Iris pigment epithelial cell (primary cell): ENCODE data around the gene HS6ST2.

Experiments
- DNase-seq: peaks from one replicate; pipeline ENCODE4 v3.0.0-alpha.2; 2011; ENCODE audit warnings: low read depth

HS6ST2 gene

GRCh38 chrX:132615391-132616131 is 342.9 kb downstream of the HS6ST2 start:
- DNase-seq = peak; percentile 39

- no peak for DNase-seq
These were observed 344.1 kb downstream of the HS6ST2 start for GRCh38 chrX:132614297-132614696.

- no peak for DNase-seq
These were observed 344.6 kb downstream of the HS6ST2 start for GRCh38 chrX:132613801-132614200.

GRCh38 chrX:132612821-132613564 is 345.4 kb downstream of the HS6ST2 start:
- peak; percentile 34 for DNase-seq

GRCh38 chrX:132610536-132610935 is 347.9 kb downstream of the HS6ST2 start:
- no peak for DNase-seq

GRCh38 chrX:132609362-132609848 is 349.0 kb downstream of the HS6ST2 start:
- DNase-seq = no peak

GRCh38 chrX:132603700-132604286 is 354.6 kb downstream of the HS6ST2 start:
- DNase-seq = no peak

GRCh38 chrX:132602701-132603100 is 355.7 kb downstream of the HS6ST2 start:
- DNase-seq = no peak

- DNase-seq = no peak
These were observed 363.4 kb downstream of the HS6ST2 start for GRCh38 chrX:132594999-132595398.

- DNase-seq = no peak
These were observed 364.3 kb downstream of the HS6ST2 start for GRCh38 chrX:132594129-132594528.

- DNase-seq = no peak
These were observed 365.5 kb downstream of the HS6ST2 start for GRCh38 chrX:132592880-132593279.

GRCh38 chrX:132591719-132592275 is 366.6 kb downstream of the HS6ST2 start:
- no peak for DNase-seq

GRCh38 chrX:132590350-132591026 is 367.9 kb downstream of the HS6ST2 start:
- DNase-seq = no peak

GRCh38 chrX:132584936-132585335 is 373.5 kb downstream of the HS6ST2 start:
- DNase-seq = no peak

GRCh38 chrX:132576939-132577338 is 381.5 kb downstream of the HS6ST2 start:
- DNase-seq = no peak
